GM13977 (cell line): ENCODE data around the gene LSS.
A peak's percentile ranks its signal among the peaks of the same experiment; 100 is the strongest.

ENCODE experiments used
- DNase-seq: peaks from one replicate; pipeline ENCODE4 v3.0.0; 2012; ENCODE audit warnings: low spot score
- in situ Hi-C: fragments of 300-500 bp; cut with MboI; formaldehyde crosslinking; loops from one replicate; pipeline ENCODE4 v1.12.0; 2022; ENCODE audit warnings: low sequenced_read_pairs, low pct_unique_long_range_greater_than_20kb, mixed read lengths, inconsistent platforms; ENCODE audit not compliant: unreplicated experiment
- TF ChIP-seq, protein P1 (sequence below): IDR thresholded peaks from 2 replicates; pipeline ENCODE4 v1.5.1; 2012; ENCODE audit warnings: mild to moderate bottlenecking, control low read depth; ENCODE audit not compliant: insufficient read depth; ENCODE audit errors: extremely low read depth, missing control alignments

Gene LSS

DNA sequence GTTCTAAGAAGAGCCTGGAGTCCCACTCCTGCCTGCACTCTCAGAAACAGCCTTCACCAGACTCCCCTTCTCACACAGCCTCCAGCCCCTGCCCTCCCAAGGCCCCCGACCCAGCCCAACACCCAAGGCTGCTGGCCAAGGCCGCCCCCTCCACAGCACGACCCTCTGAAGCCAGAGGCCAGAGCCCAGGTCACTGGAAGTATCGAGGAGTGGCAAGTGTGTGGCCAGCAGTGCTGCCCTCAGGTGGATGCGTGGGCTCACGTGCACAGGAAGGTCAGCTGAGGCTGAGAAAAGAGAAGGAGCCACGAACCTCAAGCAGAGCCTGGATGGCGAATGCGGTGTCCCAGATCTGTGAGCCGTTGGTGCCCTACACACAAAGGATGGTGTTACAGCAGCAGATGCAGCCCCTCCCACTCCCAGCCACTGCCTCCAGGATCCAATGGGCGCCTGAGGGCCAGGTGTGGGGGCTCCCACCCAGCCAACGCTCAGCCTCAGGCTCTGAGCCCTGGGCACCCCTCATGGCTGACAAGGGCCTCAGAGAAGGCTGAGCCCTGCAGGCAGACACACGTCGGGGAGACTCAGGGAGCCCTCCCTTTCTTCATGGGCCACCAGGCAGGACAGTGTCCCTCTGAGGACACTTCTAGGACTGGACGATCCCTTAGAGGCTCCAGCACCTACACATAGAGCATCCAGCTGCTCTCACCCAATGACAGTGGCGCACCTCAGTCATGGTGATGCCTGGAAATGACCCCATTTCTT is 18.0 kb downstream of the LSS start:
- in situ Hi-C loops, result no loop called here
- no peak for DNase-seq
- TF ChIP-seq, protein P1, sequence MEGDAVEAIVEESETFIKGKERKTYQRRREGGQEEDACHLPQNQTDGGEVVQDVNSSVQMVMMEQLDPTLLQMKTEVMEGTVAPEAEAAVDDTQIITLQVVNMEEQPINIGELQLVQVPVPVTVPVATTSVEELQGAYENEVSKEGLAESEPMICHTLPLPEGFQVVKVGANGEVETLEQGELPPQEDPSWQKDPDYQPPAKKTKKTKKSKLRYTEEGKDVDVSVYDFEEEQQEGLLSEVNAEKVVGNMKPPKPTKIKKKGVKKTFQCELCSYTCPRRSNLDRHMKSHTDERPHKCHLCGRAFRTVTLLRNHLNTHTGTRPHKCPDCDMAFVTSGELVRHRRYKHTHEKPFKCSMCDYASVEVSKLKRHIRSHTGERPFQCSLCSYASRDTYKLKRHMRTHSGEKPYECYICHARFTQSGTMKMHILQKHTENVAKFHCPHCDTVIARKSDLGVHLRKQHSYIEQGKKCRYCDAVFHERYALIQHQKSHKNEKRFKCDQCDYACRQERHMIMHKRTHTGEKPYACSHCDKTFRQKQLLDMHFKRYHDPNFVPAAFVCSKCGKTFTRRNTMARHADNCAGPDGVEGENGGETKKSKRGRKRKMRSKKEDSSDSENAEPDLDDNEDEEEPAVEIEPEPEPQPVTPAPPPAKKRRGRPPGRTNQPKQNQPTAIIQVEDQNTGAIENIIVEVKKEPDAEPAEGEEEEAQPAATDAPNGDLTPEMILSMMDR, result peak; percentile 12

GRCh38 chr21:46208761-46209721 is 19.5 kb downstream of the LSS start:
- TF ChIP-seq, protein P1, result no peak

GRCh38 chr21:46207920-46208591 is 20.5 kb downstream of the LSS start:
- no peak for DNase-seq
- TF ChIP-seq, protein P1, result no peak
- in situ Hi-C loops, result no loop called here

More at GRCh38 chr21:46208761-46209721, 19.5 kb downstream of the LSS start:
- no peak for DNase-seq
- in situ Hi-C loops, result no loop called here

- in situ Hi-C loops, result no loop called here
- no peak for DNase-seq
- TF ChIP-seq, protein P1, result no peak
Observed at GRCh38 chr21:46207006-46207919, 21.3 kb downstream of the LSS start.

GRCh38 chr21:46206163-46207005 is 22.2 kb downstream of the LSS start:
- DNase-seq, result no peak
- in situ Hi-C loops, result no loop called here
- TF ChIP-seq, protein P1, result no peak
